Large intestine (tissue), 3 donors: ENCODE data around the gene ALPL. TPM values are rescaled to one million over a fixed set of nuclear protein-coding genes. Genes with fewer than 3 reads are reported as not detected.

ENCODE experiments used
- DNase-seq, 2 donors: peaks; one replicate each; pipeline versions ENCODE4 v3.0.0 to v3.0.0-alpha.2; 2013
- H3K27ac ChIP-seq: one replicate; pipeline ENCODE4 v1.5.1; 2013; ENCODE audit warnings: low read length
- H3K27me3 ChIP-seq: 2 replicates; pipeline ENCODE4 v1.6.1; 2013; ENCODE audit warnings: low read length; ENCODE audit not compliant: control insufficient read depth, insufficient read depth
- H3K36me3 ChIP-seq: 2 replicates; pipeline ENCODE4 v1.6.1; 2013; ENCODE audit warnings: low read length; ENCODE audit not compliant: control insufficient read depth, insufficient read depth
- H3K4me1 ChIP-seq: one replicate; pipeline ENCODE4 v1.6.1; 2013; ENCODE audit warnings: low read length; ENCODE audit not compliant: control insufficient read depth, insufficient read depth
- H3K4me3 ChIP-seq: one replicate; pipeline ENCODE4 v1.5.1; 2013; ENCODE audit warnings: low read length
- H3K9me3 ChIP-seq: one replicate; pipeline ENCODE4 v1.6.1; 2013; ENCODE audit warnings: mild to moderate bottlenecking, low read depth, low read length, moderate library complexity; ENCODE audit not compliant: control insufficient read depth
- WGBS: methylation state at CpG from one replicate; pipeline ENCODE4 v1.1.5; 2013; ENCODE audit warnings: low lambda C conversion rate; ENCODE audit not compliant: insufficient coverage; 5-methylcytosine and 5-hydroxymethylcytosine counted together
- polyA plus RNA-seq: library from polyadenylated mRNA; unstranded; fragments of 120-200 nt; gene quantifications from one replicate; pipeline ENCODE4 v1.2.1, GENCODE V29; 2013

Gene ALPL
- polyA plus RNA-seq, 1 donor = 1.5 TPM

- H3K4me3 ChIP-seq = no peak overlapping the region
- H3K36me3 ChIP-seq = no peaks in the 10 kb centered on the region
- peaks cover 27% of the 10 kb centered on the region for H3K4me1 ChIP-seq
- H3K9me3 ChIP-seq = no peaks in the 10 kb centered on the region
- DNase-seq = no peak
- WGBS = no CpG with 5 or more reads among the region's 13 CpGs
- no peaks in the 10 kb centered on the region for H3K27me3 ChIP-seq
- no peak overlapping the region for H3K27ac ChIP-seq
Observed at GRCh38 chr1:21625390-21626190, 116.4 kb downstream of the ALPL start.

DNA sequence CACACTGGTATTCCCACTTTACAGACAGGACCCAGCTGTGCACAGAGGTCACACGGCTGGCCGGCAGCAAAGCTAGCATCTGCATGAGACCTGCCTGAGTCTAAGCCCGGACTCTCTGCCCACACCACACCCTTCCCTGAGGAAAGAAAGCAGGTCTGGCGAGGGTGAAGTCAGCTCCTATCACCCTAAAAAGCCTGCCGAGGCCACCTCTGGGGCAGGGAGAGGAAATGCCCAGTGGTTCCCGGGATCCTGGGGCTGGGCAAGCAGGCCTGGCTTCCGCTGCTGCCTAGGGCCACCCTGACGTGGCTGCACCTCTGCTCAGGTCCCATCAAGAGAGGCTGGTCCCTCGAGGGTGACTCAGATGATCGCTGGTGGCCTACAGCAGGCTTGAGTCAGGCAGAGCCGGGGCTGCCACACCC, 117.7 kb downstream of the ALPL start:
- no CpG with 5 or more reads among the region's 11 CpGs for WGBS
- no peak for DNase-seq
- no peaks in the 10 kb centered on the region for H3K9me3 ChIP-seq
- no peaks in the 10 kb centered on the region for H3K36me3 ChIP-seq
- no peak overlapping the region for H3K4me3 ChIP-seq
- H3K27me3 ChIP-seq = no peaks in the 10 kb centered on the region
- H3K27ac ChIP-seq = no peak overlapping the region
- peaks cover 24% of the 10 kb centered on the region for H3K4me1 ChIP-seq

Other genes starting within 250 kb of the ALPL start
- gene ECE1, start 219.0 kb upstream of the ALPL start, polyA plus RNA-seq = 56.5 TPM
- 13.6 TPM for gene NBPF3, start 69.3 kb upstream of the ALPL start, polyA plus RNA-seq
- 68.1 TPM for gene RAP1GAP, start 159.9 kb downstream of the ALPL start, polyA plus RNA-seq